HUES48 (cell line): ENCODE measurements around the gene PGF.

Experiments used
- H3K27ac ChIP-seq: one replicate; pipeline ENCODE4 v1.7.0; 2013; ENCODE audit warnings: low read depth, low read length, inconsistent platforms
- H3K27me3 ChIP-seq: 2 replicates; pipeline ENCODE4 v1.6.1; 2013; ENCODE audit warnings: mild to moderate bottlenecking, low read length; ENCODE audit not compliant: control insufficient read depth, insufficient read depth
- H3K36me3 ChIP-seq: 2 replicates; pipeline ENCODE4 v1.6.1; 2013; ENCODE audit warnings: low read length; ENCODE audit not compliant: control insufficient read depth, insufficient read depth
- H3K4me1 ChIP-seq: 2 replicates; pipeline ENCODE4 v1.6.1; 2013; ENCODE audit warnings: mild to moderate bottlenecking, low read length; ENCODE audit not compliant: control insufficient read depth, insufficient read depth
- H3K4me3 ChIP-seq: 2 replicates; pipeline ENCODE4 v1.5.1; 2013; ENCODE audit warnings: mild to moderate bottlenecking, low read depth, low read length
- H3K9ac ChIP-seq: 2 replicates; pipeline ENCODE4 v1.6.1; 2013; ENCODE audit warnings: mild to moderate bottlenecking, low read depth, low read length, moderate library complexity
- H3K9me3 ChIP-seq: 2 replicates; pipeline ENCODE4 v1.6.1; 2013; ENCODE audit warnings: low read length; ENCODE audit not compliant: control insufficient read depth, insufficient read depth

PGF gene

DNA sequence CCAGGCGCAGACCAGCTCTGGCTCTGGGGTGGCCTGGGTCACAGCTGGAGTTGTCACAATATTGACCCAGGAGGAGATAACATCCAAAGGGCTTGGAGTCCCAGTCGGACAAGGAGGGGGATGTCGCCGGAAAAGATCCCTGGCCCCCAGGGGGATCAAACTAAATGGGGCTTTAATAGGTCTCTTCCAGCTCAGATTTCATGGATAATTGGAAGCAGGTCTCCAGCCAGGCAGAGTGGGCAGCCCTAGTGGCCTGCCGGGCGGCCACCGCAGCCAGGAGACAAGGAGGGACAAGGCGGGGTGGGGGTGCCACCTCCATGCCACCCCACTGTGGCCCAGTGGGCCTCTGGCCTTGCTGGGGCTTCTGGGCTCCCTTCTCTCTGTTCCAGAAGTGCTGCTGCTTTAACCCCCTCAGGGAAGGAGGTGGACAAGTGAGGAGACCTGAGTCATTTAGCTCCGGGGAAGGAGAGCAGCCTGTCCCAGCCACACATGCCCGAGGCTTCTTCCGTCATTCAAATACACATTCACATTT, 23.1 kb upstream of the PGF start:
- Histone ChIP-seq H3K9me3 (no peaks in the 10 kb centered on the region), H3K9ac (no peak overlapping the region), H3K4me1 (peaks cover 35% of the 10 kb centered on the region), H3K27ac (no peak overlapping the region), H3K4me3 (no peak overlapping the region), H3K36me3 (no peaks in the 10 kb centered on the region), H3K27me3 (no peaks in the 10 kb centered on the region)

DNA sequence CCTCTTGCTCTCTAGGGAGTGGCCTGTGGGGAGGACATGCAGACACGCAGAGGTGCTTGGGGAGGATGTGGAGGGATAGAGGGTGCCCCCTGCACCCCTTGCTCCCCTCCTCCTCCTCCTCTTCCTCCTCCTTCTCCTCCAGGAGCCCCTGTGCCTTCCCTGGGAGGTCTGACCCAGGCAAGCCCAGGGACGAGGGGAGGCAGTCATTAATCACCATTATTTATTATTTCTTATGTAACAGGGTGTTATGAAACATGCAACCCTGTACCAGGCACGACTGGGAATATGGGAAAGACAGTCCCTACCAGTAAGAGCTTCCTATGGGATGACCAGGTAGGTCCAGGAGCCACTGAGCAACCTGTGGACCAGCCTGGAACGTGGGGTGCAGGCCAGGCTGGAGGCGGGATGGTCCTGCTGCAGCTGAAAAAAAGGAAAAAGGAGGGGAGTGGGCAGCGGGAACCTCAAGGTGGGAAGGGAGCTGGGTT, 22.5 kb upstream of the PGF start:
- H3K27ac ChIP-seq, result no peak overlapping the region
- H3K4me3 ChIP-seq, result no peak overlapping the region
- H3K4me1 ChIP-seq, result peaks cover 35% of the 10 kb centered on the region
- no peak overlapping the region for H3K9ac ChIP-seq
- H3K9me3 ChIP-seq, result no peaks in the 10 kb centered on the region
- H3K27me3 ChIP-seq, result no peaks in the 10 kb centered on the region
- no peaks in the 10 kb centered on the region for H3K36me3 ChIP-seq

DNA sequence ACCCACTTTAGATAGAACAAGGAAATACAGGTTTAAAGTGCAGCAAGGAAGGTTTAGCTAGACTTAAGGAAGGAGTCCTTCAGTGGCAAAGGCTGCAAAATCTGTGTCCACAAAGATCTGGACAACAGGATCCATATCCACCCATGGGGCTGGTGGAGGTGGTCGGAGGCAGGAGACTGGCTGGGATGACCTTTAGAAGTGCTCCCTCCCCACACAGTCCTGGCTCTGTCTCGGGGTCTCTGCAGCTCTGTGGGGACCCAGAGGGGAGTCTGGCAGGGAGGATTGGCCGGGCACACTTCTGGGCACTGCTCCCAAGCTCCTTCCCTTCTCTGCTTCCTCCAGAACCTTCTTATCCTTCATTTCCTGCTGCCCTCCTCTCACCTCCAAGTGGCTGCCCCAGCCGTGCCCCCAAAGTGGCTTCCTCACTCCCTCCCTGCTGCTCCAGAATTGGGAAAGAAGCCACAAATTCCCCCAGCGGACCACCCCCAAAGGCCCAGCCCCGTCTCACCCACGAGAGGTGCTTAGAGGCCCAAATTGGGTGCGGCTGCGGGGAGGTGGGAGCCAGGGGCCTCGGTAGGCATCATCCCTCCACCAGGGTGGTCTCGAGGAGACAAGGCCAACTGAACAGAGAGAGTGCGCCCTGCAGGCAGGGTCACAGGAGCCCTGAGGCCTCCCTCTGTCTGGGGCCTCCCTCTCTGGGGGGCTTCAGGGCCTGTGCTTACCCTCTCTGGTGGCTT, 21.9 kb upstream of the PGF start:
- Histone ChIP-seq H3K27ac (no peak overlapping the region), H3K27me3 (no peaks in the 10 kb centered on the region), H3K36me3 (no peaks in the 10 kb centered on the region), H3K4me1 (peaks cover 35% of the 10 kb centered on the region), H3K4me3 (no peak overlapping the region), H3K9me3 (no peaks in the 10 kb centered on the region), H3K9ac (no peak overlapping the region)

GRCh38 chr14:74976264-74977113, 21.1 kb upstream of the PGF start:
- Histone ChIP-seq H3K9ac (no peak overlapping the region), H3K4me1 (peaks cover 35% of the 10 kb centered on the region), H3K27ac (no peak overlapping the region)

GRCh38 chr14:74975059-74975810, 19.8 kb upstream of the PGF start:
- Histone ChIP-seq H3K4me3 (no peak overlapping the region), H3K9me3 (no peaks in the 10 kb centered on the region), H3K4me1 (peaks cover 31% of the 10 kb centered on the region), H3K36me3 (no peaks in the 10 kb centered on the region), H3K27me3 (no peaks in the 10 kb centered on the region), H3K27ac (no peak overlapping the region), H3K9ac (no peak overlapping the region)

More at GRCh38 chr14:74976264-74977113, 21.1 kb upstream of the PGF start:
- Histone ChIP-seq H3K36me3 (no peaks in the 10 kb centered on the region), H3K4me3 (no peak overlapping the region), H3K27me3 (no peaks in the 10 kb centered on the region), H3K9me3 (no peaks in the 10 kb centered on the region)

DNA sequence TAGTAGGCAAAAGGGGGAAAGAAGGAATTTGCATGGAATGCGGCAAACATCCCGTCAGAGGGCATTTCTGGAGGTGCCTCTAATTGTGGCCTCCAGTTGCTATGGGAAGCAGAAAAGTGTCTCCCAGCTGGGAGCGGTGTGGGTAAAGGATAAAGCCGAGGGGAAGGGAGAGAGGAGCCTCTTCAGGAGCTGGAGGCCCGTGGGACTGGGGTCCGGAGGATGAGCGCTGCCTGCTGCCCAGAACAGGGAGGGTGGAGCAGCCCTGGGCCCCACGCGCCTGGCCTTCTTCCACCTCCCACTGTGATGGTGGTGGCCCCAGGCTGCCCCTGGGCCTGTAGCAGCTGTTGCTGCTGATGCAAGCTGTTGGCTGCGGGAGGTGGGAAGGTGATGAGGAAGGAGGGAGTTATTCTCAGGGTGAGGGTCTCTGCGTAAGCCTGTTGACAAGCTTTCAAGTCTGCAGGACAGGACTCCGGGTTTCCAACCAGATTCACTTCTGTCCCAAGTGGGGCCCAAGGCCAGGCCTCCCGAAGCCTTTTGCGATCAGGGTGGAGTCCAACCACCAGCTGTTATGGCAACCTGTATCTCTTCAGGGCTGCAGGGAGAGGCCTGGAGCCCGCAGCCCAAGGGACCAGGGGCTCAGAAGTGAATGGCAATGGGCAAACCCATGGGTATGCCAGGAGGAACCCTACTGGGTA, 19.1 kb upstream of the PGF start:
- Histone ChIP-seq H3K9me3 (no peaks in the 10 kb centered on the region), H3K36me3 (no peaks in the 10 kb centered on the region), H3K4me3 (no peak overlapping the region), H3K9ac (no peak overlapping the region), H3K27me3 (no peaks in the 10 kb centered on the region), H3K27ac (no peak overlapping the region), H3K4me1 (peaks cover 24% of the 10 kb centered on the region)

DNA sequence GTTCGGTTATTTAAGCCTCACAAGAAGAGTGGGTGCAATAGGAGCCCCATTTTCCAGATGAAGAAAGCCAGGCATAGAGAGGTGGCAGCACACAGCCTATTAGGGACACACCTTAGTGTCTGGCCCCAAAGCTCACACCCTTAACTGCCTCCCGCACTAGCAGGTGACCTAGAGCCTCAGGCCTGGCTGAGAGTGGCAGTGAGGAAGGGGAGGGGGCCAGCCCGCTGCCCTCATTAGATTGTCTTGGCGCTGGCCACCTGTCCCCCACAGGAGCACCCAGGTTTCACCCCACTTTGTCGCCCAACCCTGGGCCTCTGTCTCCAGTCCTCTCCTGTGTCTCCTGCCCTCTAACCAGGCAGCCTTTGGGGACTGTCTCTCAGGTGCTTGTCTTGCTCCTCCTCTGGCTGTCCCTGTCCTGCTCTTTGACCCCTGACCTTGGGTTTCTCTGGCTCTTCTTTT, 18.5 kb upstream of the PGF start:
- no peaks in the 10 kb centered on the region for H3K27me3 ChIP-seq
- no peak overlapping the region for H3K27ac ChIP-seq
- H3K9me3 ChIP-seq, result no peaks in the 10 kb centered on the region
- H3K9ac ChIP-seq, result no peak overlapping the region
- H3K4me3 ChIP-seq, result no peak overlapping the region
- H3K36me3 ChIP-seq, result no peaks in the 10 kb centered on the region
- peaks cover 19% of the 10 kb centered on the region for H3K4me1 ChIP-seq

- Histone ChIP-seq H3K27ac (no peak overlapping the region), H3K4me1 (peaks cover 11% of the 10 kb centered on the region; the same call in 1 of the 2 replicates), H3K9me3 (no peaks in the 10 kb centered on the region), H3K4me3 (no peak overlapping the region), H3K36me3 (no peaks in the 10 kb centered on the region), H3K27me3 (no peaks in the 10 kb centered on the region), H3K9ac (no peak overlapping the region)
Measured at GRCh38 chr14:74973003-74973653, 17.7 kb upstream of the PGF start.

DNA sequence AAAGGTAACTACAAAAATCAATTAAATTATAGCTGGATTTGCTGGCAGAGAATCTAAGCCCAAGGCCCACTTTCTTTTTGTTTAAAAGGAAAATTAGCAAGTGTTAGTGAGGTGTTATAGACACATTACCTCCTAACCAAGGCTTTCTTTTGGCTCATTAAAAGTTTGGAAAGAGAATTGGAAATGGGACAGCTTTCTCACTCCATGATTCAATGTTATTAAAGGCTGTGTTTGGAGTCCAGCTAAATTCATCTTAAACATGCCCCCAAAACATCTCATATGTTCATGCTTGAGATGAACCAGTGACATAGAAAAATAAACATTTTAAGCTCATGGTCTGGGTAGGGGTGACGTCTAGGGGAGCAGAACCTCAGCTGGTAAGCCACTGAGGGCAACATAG, 13.4 kb upstream of the PGF start:
- no peaks in the 10 kb centered on the region for H3K9me3 ChIP-seq
- H3K4me3 ChIP-seq, result no peak overlapping the region
- no peaks in the 10 kb centered on the region for H3K4me1 ChIP-seq
- no peak overlapping the region for H3K27ac ChIP-seq
- no peak overlapping the region for H3K9ac ChIP-seq
- H3K36me3 ChIP-seq, result no peaks in the 10 kb centered on the region
- no peaks in the 10 kb centered on the region for H3K27me3 ChIP-seq
